Mesendoderm (in vitro differentiated cells): ENCODE data around the gene TBC1D4.

Experiments used
- DNase-seq: peaks from one replicate; pipeline ENCODE4 v3.0.0; 2013
- H2AK5ac ChIP-seq: 2 replicates; pipeline ENCODE4 v1.6.1; 2013; ENCODE audit warnings: low read length, inconsistent platforms
- H2BK120ac ChIP-seq: 2 replicates; pipeline ENCODE4 v1.6.1; 2013; ENCODE audit warnings: low read depth, mild to moderate bottlenecking, low read length, moderate library complexity, mixed read lengths
- H2BK15ac ChIP-seq: replicated peaks from 2 replicates; pipeline ENCODE4 v1.6.1; 2013; ENCODE audit warnings: low read depth, mild to moderate bottlenecking, moderate library complexity
- H2BK5ac ChIP-seq: 2 replicates; pipeline ENCODE4 v1.6.1; 2013; ENCODE audit warnings: low read length, inconsistent platforms
- H3K18ac ChIP-seq: 2 replicates; pipeline ENCODE4 v1.6.1; 2013; ENCODE audit warnings: mild to moderate bottlenecking, low read length, mixed read lengths
- H3K23ac ChIP-seq: one replicate; pipeline ENCODE4 v1.6.1; 2013; ENCODE audit warnings: low read length
- H3K27ac ChIP-seq: 2 replicates; pipeline ENCODE4 v1.5.1; 2013; ENCODE audit warnings: low read depth, mild to moderate bottlenecking, inconsistent platforms, low read length, moderate library complexity
- H3K27me3 ChIP-seq: 2 replicates; pipeline ENCODE4 v1.6.1; 2013; ENCODE audit warnings: low read length, control low read depth, mild to moderate bottlenecking, inconsistent platforms; ENCODE audit not compliant: insufficient read depth, poor library complexity
- H3K36me3 ChIP-seq: 2 replicates; pipeline ENCODE4 v1.6.1; 2013; ENCODE audit warnings: low read length, inconsistent platforms; ENCODE audit not compliant: control insufficient read depth, insufficient read depth
- H3K4ac ChIP-seq: one replicate; pipeline ENCODE4 v1.6.1; 2013; ENCODE audit warnings: low read depth, mild to moderate bottlenecking, low read length, moderate library complexity
- H3K4me1 ChIP-seq: 2 replicates; pipeline ENCODE4 v1.6.1; 2013; ENCODE audit warnings: low read depth, low read length, inconsistent platforms; ENCODE audit not compliant: control insufficient read depth
- H3K4me2 ChIP-seq: 2 replicates; pipeline ENCODE4 v1.6.1; 2013; ENCODE audit warnings: low read length
- H3K4me3 ChIP-seq: 2 replicates; pipeline ENCODE4 v1.5.1; 2013; ENCODE audit warnings: mild to moderate bottlenecking, low read length
- H3K56ac ChIP-seq: one replicate; pipeline ENCODE4 v1.6.1; 2013; ENCODE audit warnings: low read length
- H3K79me1 ChIP-seq: 2 replicates; pipeline ENCODE4 v1.6.1; 2013; ENCODE audit warnings: low read length, inconsistent platforms
- H3K79me2 ChIP-seq: 2 replicates; pipeline ENCODE4 v1.6.1; 2013; ENCODE audit warnings: mild to moderate bottlenecking, low read length; ENCODE audit not compliant: control insufficient read depth, insufficient read depth
- H3K9ac ChIP-seq: 2 replicates; pipeline ENCODE4 v1.6.1; 2013; ENCODE audit warnings: low read length, inconsistent platforms
- H4K5ac ChIP-seq: one replicate; pipeline ENCODE4 v1.6.1; 2013; ENCODE audit warnings: low read length
- H4K8ac ChIP-seq: one replicate; pipeline ENCODE4 v1.6.1; 2013; ENCODE audit warnings: low read depth, mild to moderate bottlenecking, control low read depth, low read length, moderate library complexity
- WGBS: extraction: QIAGEN DNeasy Blood & Tissue Kit; methylation state at CpG from one replicate; pipeline ENCODE4 v1.1.7; 2013; ENCODE audit warnings: low lambda C conversion rate, missing lambda C conversion rate; ENCODE audit not compliant: insufficient coverage; ENCODE audit errors: extremely low coverage; 5-methylcytosine and 5-hydroxymethylcytosine counted together

The TBC1D4 gene

DNA sequence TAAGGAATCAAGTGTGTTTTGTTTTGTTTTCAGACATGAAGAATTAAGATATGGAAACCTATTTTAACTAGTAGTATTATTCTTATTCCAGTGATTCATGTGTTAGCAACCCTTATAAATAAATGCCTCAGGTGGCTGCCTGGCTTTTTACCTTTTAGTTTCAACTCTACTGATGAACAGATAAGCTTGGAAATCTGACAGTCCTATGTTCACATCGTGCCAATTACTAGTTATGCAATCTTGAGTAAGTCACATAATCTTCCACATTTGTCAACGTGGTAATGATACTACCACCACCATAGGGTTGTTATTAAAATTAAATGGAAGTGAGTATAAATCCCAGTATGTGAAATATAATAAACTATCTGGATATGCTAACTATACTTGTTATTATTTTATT is 64.3 kb downstream of the TBC1D4 start:
- H4K5ac ChIP-seq, result no peak overlapping the region
- H3K56ac ChIP-seq, result no peak overlapping the region
- H2BK5ac ChIP-seq, result no peak overlapping the region
- DNase-seq, result no peak
- no peak overlapping the region for H2BK120ac ChIP-seq
- no peak overlapping the region for H3K4me3 ChIP-seq
- H3K18ac ChIP-seq, result no peak overlapping the region
- no peak overlapping the region for H3K9ac ChIP-seq
- H3K27me3 ChIP-seq, result no peaks in the 10 kb centered on the region
- H2BK15ac ChIP-seq, result no peak overlapping the region
- no peak overlapping the region for H2AK5ac ChIP-seq
- H3K4me2 ChIP-seq, result no peak overlapping the region
- WGBS, result no CpG with 5 or more reads among the region's 2 CpGs
- H3K23ac ChIP-seq, result no peak overlapping the region
- H3K4me1 ChIP-seq, result peaks cover 1% of the 10 kb centered on the region
- no peaks in the 10 kb centered on the region for H3K36me3 ChIP-seq
- no peak overlapping the region for H4K8ac ChIP-seq
- peaks cover 3% of the 10 kb centered on the region for H3K79me1 ChIP-seq
- H3K79me2 ChIP-seq, result no peaks in the 10 kb centered on the region
- H3K4ac ChIP-seq, result no peak overlapping the region
- no peak overlapping the region for H3K27ac ChIP-seq

DNA sequence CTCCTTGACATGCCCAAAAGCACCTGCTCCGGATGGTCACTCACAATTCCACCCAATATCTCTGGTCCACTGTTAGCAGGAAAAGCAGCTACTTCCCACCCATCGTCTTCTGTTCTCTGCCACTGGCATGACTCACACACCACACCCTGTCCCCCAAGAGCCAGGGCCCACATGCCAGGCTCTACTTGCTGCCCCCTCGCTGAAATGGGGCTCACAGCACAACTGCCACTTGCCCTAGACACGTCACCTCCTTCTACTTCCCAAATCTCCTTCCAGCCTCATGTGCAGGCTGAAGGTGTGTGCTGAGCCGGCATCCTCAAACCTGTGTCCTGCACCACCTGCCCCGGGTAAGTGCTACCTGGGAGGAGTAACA is 65.0 kb downstream of the TBC1D4 start:
- Histone ChIP-seq H4K5ac (no peak overlapping the region), H3K4me2 (no peak overlapping the region), H3K4ac (no peak overlapping the region), H2BK15ac (no peak overlapping the region), H2AK5ac (no peak overlapping the region), H3K4me1 (peaks cover 1% of the 10 kb centered on the region), H3K79me2 (no peaks in the 10 kb centered on the region), H3K27me3 (no peaks in the 10 kb centered on the region), H2BK5ac (no peak overlapping the region), H3K23ac (no peak overlapping the region), H3K56ac (no peak overlapping the region), H2BK120ac (no peak overlapping the region), H3K9ac (no peak overlapping the region), H3K36me3 (no peaks in the 10 kb centered on the region), H4K8ac (no peak overlapping the region), H3K79me1 (peaks cover 3% of the 10 kb centered on the region), H3K4me3 (no peak overlapping the region), H3K27ac (no peak overlapping the region), H3K18ac (no peak overlapping the region)
- no peak for DNase-seq
- no CpG with 5 or more reads among the region's 6 CpGs for WGBS

DNA sequence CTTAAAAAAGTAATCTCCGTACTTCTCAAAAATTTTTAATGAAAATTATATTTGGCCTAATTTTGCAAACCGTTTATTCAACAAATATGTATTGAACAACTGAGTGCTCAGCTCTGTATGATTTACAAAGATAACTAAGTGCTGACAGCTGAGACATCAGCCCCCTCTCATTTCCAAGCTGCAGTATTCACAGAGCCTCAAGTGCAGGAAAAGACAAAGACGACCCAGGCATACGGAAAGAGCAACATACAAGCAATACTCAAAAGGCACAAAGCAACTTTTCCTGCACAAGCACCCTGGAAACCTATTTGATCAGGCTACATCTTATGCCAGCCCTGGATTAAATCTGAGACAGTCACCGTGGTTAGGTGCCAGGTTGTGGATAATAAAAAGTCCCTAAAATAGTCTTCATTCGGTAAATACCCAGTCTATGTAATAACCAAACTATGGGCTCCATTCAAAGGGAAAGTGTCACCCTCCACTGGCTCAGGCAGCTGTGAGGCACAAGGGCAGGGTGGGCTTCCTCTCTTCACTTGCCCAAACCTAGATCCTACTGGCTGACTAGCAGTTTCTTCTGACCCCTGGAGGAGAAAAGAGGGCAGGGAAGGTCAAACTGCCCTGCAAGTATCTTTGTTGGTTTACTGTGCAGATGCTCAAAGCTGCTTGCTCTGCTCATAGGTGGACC is 65.5 kb downstream of the TBC1D4 start:
- Histone ChIP-seq H2BK120ac (no peak overlapping the region), H3K23ac (no peak overlapping the region), H3K4me2 (no peak overlapping the region), H2AK5ac (no peak overlapping the region), H4K5ac (no peak overlapping the region), H2BK15ac (no peak overlapping the region), H3K79me1 (peaks cover 3% of the 10 kb centered on the region), H3K56ac (no peak overlapping the region), H3K79me2 (no peaks in the 10 kb centered on the region), H3K36me3 (no peaks in the 10 kb centered on the region), H3K4me1 (peaks cover 1% of the 10 kb centered on the region), H3K18ac (no peak overlapping the region), H3K4ac (no peak overlapping the region), H2BK5ac (no peak overlapping the region), H3K4me3 (no peak overlapping the region), H3K27ac (no peak overlapping the region), H4K8ac (no peak overlapping the region), H3K27me3 (no peaks in the 10 kb centered on the region), H3K9ac (no peak overlapping the region)
- WGBS, result no CpG with 5 or more reads among the region's 6 CpGs
- peak; percentile 42 for DNase-seq

GRCh38 chr13:75415694-75416093 is 66.3 kb downstream of the TBC1D4 start:
- Histone ChIP-seq H3K23ac (no peak overlapping the region), H3K4me2 (no peak overlapping the region), H2BK5ac (no peak overlapping the region), H3K79me2 (no peaks in the 10 kb centered on the region), H2BK120ac (no peak overlapping the region), H3K4me3 (no peak overlapping the region), H3K4me1 (no peaks in the 10 kb centered on the region), H2BK15ac (no peak overlapping the region), H3K18ac (no peak overlapping the region), H4K8ac (no peak overlapping the region), H3K27ac (no peak overlapping the region), H4K5ac (no peak overlapping the region), H3K36me3 (no peaks in the 10 kb centered on the region), H3K56ac (no peak overlapping the region), H3K9ac (no peak overlapping the region), H3K27me3 (no peaks in the 10 kb centered on the region), H2AK5ac (no peak overlapping the region), H3K79me1 (peaks cover 3% of the 10 kb centered on the region), H3K4ac (no peak overlapping the region)
- DNase-seq, result no peak
- WGBS, result no CpG with 5 or more reads among the region's 1 CpG

GRCh38 chr13:75415171-75415570 is 66.8 kb downstream of the TBC1D4 start:
- H4K5ac ChIP-seq, result no peak overlapping the region
- H3K36me3 ChIP-seq, result no peaks in the 10 kb centered on the region
- H3K9ac ChIP-seq, result no peak overlapping the region
- no peak overlapping the region for H4K8ac ChIP-seq
- no peak overlapping the region for H3K18ac ChIP-seq
- H3K79me2 ChIP-seq, result no peaks in the 10 kb centered on the region
- no peak overlapping the region for H2BK15ac ChIP-seq
- H2AK5ac ChIP-seq, result no peak overlapping the region
- no peak for DNase-seq
- no CpG with 5 or more reads among the region's 2 CpGs for WGBS
- H3K4me1 ChIP-seq, result no peaks in the 10 kb centered on the region
- H3K4me2 ChIP-seq, result no peak overlapping the region
- H2BK5ac ChIP-seq, result no peak overlapping the region
- peaks cover 3% of the 10 kb centered on the region for H3K79me1 ChIP-seq
- no peak overlapping the region for H3K56ac ChIP-seq
- H3K23ac ChIP-seq, result no peak overlapping the region
- H3K27ac ChIP-seq, result no peak overlapping the region
- no peak overlapping the region for H2BK120ac ChIP-seq
- no peak overlapping the region for H3K4me3 ChIP-seq
- H3K4ac ChIP-seq, result no peak overlapping the region
- no peaks in the 10 kb centered on the region for H3K27me3 ChIP-seq
